ENCODE results near the gene SETD2.

The SETD2 gene

GRCh38 chr3:46998852-46999515 is 164.9 kb downstream of the SETD2 start:
- no peak for DNase-seq (ENCODE audit: low read depth in 2 of 2, low spot score in 1 of 2)

- DNase-seq (ENCODE audit: low read depth in 2 of 2, low spot score in 1 of 2), result peak; percentile 52 to 63
Measured at GRCh38 chr3:46998121-46998851, 165.6 kb downstream of the SETD2 start.

- no peak for DNase-seq (ENCODE audit: low read depth in 2 of 2, low spot score in 1 of 2)
Measured at GRCh38 chr3:46997453-46998091, 166.3 kb downstream of the SETD2 start.

- no peak for DNase-seq (ENCODE audit: low read depth in 2 of 2, low spot score in 1 of 2)
Measured at GRCh38 chr3:46996689-46997452, 167.0 kb downstream of the SETD2 start.

GRCh38 chr3:46995901-46996562 is 167.9 kb downstream of the SETD2 start:
- DNase-seq (ENCODE audit: low read depth in 2 of 2, low spot score in 1 of 2), result no peak

- DNase-seq (ENCODE audit: low read depth in 2 of 2, low spot score in 1 of 2), result no peak
Measured at GRCh38 chr3:46994801-46995731, 168.8 kb downstream of the SETD2 start.

- no peak for DNase-seq (ENCODE audit: low read depth in 2 of 2, low spot score in 1 of 2)
Measured at GRCh38 chr3:46993986-46994385, 169.9 kb downstream of the SETD2 start.

- no peak for DNase-seq (ENCODE audit: low read depth in 2 of 2, low spot score in 1 of 2)
Measured at GRCh38 chr3:46993292-46993691, 170.6 kb downstream of the SETD2 start.

- DNase-seq (ENCODE audit: low read depth in 2 of 2, low spot score in 1 of 2), result no peak
Measured at GRCh38 chr3:46992231-46992630, 171.7 kb downstream of the SETD2 start.

- DNase-seq (ENCODE audit: low read depth in 2 of 2, low spot score in 1 of 2), result no peak
Measured at GRCh38 chr3:46991406-46992165, 172.3 kb downstream of the SETD2 start.

GRCh38 chr3:46990573-46991374 is 173.1 kb downstream of the SETD2 start:
- DNase-seq (ENCODE audit: low read depth in 2 of 2, low spot score in 1 of 2), result no peak

- no peak for DNase-seq (ENCODE audit: low read depth in 2 of 2, low spot score in 1 of 2)
Measured at GRCh38 chr3:46989146-46989810, 174.6 kb downstream of the SETD2 start.

- DNase-seq (ENCODE audit: low read depth in 2 of 2, low spot score in 1 of 2), result no peak
Measured at GRCh38 chr3:46988616-46989015, 175.3 kb downstream of the SETD2 start.

GRCh38 chr3:46987743-46988401 is 176.0 kb downstream of the SETD2 start:
- peak; percentile 55 to 71 for DNase-seq (ENCODE audit: low read depth in 2 of 2, low spot score in 1 of 2)

GRCh38 chr3:46987319-46987742 is 176.6 kb downstream of the SETD2 start:
- DNase-seq (ENCODE audit: low read depth in 2 of 2, low spot score in 1 of 2), result no peak

- DNase-seq (ENCODE audit: low read depth in 2 of 2, low spot score in 1 of 2), result no peak
Measured at GRCh38 chr3:46986782-46987310, 177.1 kb downstream of the SETD2 start.

Measured in stimulated activated CD8-positive, alpha-beta memory T cell treated with anti-CD3 and anti-CD28 coated beads, Interleukin-4, amount 100 ng/mL, for 4 hours (primary cell).